ENCODE measurements around the gene CWC27.

Gene CWC27

GRCh38 chr5:65035211-65036206 lies 266.8 kb downstream of the CWC27 start:
- TF ChIP-seq GABPA (IDR thresholded peaks at IDR 0.05; ENCODE audit: low read depth) (no peak), SPI1 (IDR thresholded peaks at IDR 0.05; ENCODE audit: borderline replicate concordance, low read depth) (no peak), POLR2AphosphoS5 (IDR thresholded peaks at IDR 0.05; ENCODE audit: low read depth) (no peak; the same call in 1 of the 2 replicates), REST (IDR thresholded peaks at IDR 0.05; ENCODE audit: insufficient replicate concordance, low read depth) (no peak), CTCF (IDR thresholded peaks at IDR 0.05; ENCODE audit: insufficient read depth, low read length) (no peak)
- Histone ChIP-seq H3K27ac (replicated peaks) (peak overlapping the region; percentile 55), H3K4me3 (replicated peaks; ENCODE audit: insufficient read depth, low read length) (peak overlapping the region; percentile 55), H3K27me3 (ENCODE audit: insufficient read depth, poor library complexity, severe bottlenecking) (no peaks in the 10 kb centered on the region)
- DNase-seq (ENCODE audit: low read depth in 1 of 2, low spot score in 1 of 2) = peak; percentile 26 to 54

GRCh38 chr5:65037831-65038815 lies 269.4 kb downstream of the CWC27 start:
- H3K27ac ChIP-seq (replicated peaks) = no peak overlapping the region
- DNase-seq (ENCODE audit: low read depth in 1 of 2, low spot score in 1 of 2) = peak in 1 of 2 experiments; percentile 1
- H3K27me3 ChIP-seq (ENCODE audit: insufficient read depth, poor library complexity, severe bottlenecking) = no peaks in the 10 kb centered on the region
- no peak overlapping the region for H3K4me3 ChIP-seq (replicated peaks; ENCODE audit: insufficient read depth, low read length)
- TF ChIP-seq CTCF (IDR thresholded peaks at IDR 0.05; ENCODE audit: insufficient read depth, low read length) = no peak
- no peak for TF ChIP-seq GABPA (IDR thresholded peaks at IDR 0.05; ENCODE audit: low read depth)
- TF ChIP-seq REST (IDR thresholded peaks at IDR 0.05; ENCODE audit: insufficient replicate concordance, low read depth) = no peak
- no peak for TF ChIP-seq SPI1 (IDR thresholded peaks at IDR 0.05; ENCODE audit: borderline replicate concordance, low read depth)
- no peak for TF ChIP-seq POLR2AphosphoS5 (IDR thresholded peaks at IDR 0.05; ENCODE audit: low read depth)

DNA sequence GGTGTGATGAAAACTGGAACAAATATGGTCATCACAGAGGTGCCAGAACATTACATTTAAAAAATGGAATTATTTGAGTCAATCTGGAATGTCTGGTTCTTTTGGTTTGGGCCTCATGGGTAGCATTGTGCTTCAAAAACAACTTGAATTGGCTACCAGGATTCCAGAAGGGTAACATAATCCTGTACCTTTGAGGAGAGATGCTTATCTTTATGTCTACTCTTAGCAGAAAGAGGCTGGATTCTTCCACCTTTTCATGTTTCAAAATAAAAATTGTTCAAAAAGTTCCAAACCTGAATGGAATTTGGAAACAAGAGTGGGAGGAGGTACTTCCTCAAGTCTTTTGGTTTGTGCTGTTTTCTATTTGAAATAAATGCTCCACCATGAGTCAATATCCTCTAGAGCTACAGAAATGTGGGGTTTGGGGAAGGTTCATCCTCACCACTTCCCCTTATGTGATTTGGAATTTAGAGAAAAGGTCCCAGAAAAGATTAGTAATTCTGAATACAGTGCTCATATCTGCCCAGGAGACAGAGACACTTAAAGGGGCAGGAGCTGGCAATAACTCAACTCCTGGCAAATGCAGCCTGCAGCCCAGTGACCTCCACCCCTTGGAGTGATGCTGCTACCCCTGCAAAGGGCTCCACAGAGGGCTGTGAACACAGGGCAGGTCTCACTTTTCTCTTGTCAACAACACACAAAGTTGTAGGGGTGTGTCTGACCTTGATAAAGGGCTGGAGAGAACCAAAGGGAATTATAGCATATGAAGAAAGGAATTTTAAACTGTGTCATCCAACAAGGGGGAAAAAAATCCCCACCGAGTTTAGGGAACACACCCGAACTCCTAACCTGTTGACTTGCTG lies 272.8 kb downstream of the CWC27 start:
- Histone ChIP-seq H3K27ac (replicated peaks) (no peak overlapping the region), H3K27me3 (ENCODE audit: insufficient read depth, poor library complexity, severe bottlenecking) (no peaks in the 10 kb centered on the region), H3K4me3 (replicated peaks; ENCODE audit: insufficient read depth, low read length) (no peak overlapping the region)
- DNase-seq (ENCODE audit: low read depth in 1 of 2, low spot score in 1 of 2) = peak in 1 of 2 experiments; percentile 2
- no peak for TF ChIP-seq REST (IDR thresholded peaks at IDR 0.05; ENCODE audit: insufficient replicate concordance, low read depth)
- peak; percentile 59; the same call in 1 of the 2 replicates for TF ChIP-seq SPI1 (IDR thresholded peaks at IDR 0.05; ENCODE audit: borderline replicate concordance, low read depth)
- no peak for TF ChIP-seq GABPA (IDR thresholded peaks at IDR 0.05; ENCODE audit: low read depth)
- TF ChIP-seq POLR2AphosphoS5 (IDR thresholded peaks at IDR 0.05; ENCODE audit: low read depth) = no peak
- no peak for TF ChIP-seq CTCF (IDR thresholded peaks at IDR 0.05; ENCODE audit: insufficient read depth, low read length)
